ENCODE data around the gene HDAC4.

HDAC4 gene

GRCh38 chr2:239425631-239426030 is 24.8 kb upstream of the HDAC4 start:
- no peak for DNase-seq

DNA sequence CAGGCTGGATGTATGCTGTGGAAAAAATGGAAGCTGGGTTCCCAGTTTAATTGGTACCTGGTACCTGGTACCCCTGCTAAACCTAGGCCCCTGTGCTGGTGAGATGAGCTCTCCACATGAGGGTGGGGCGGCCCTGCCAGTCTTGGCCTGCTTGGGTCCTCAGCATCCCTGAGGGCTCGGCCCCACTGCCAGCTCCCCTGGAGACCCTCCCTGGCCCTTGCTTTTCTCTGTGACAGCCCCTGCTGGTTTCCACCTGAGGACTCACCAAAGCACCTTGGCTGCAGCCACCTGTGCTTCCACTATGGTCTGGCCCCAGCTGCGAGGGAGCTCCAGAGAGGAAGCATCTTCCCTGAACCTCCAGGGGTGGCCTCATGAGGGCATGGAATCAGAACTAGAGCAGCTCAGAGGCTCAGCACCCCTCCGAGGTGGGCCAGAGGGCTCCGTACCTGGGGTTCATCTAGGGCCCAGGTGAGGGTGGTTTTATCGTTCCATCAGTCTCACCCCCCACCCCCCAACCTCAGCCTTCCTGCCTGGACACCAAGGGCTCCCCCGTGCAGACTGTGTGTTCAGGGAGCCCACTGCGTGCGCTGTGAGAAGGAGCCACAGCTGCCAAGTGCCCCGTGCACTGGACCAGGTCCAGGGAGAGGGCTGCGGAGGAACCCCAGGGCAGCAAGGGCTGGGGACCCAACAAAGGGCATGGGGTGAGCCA is 23.7 kb upstream of the HDAC4 start:
- DNase-seq, result no peak

- no peak for DNase-seq
These were observed 22.7 kb upstream of the HDAC4 start for GRCh38 chr2:239423551-239423950.

DNA sequence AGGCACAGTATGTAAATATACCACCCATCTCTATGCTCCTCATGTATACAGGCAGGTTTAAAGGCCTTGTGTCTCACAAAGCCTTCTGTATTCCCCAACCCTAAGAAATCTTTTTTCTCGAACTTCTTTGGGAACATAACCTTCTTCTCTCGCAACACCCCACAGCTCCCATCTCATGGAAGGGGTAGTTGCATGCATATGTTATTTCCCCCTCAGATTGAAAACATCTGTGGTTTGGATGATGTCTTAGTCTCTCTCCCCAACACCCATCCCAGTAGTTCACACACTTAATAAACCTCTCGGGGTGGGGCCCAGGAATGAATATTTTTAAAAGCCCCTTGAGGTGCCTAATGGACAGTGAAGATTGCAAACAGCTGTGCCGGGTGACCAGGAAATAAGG is 21.0 kb upstream of the HDAC4 start:
- DNase-seq, result no peak

DNA sequence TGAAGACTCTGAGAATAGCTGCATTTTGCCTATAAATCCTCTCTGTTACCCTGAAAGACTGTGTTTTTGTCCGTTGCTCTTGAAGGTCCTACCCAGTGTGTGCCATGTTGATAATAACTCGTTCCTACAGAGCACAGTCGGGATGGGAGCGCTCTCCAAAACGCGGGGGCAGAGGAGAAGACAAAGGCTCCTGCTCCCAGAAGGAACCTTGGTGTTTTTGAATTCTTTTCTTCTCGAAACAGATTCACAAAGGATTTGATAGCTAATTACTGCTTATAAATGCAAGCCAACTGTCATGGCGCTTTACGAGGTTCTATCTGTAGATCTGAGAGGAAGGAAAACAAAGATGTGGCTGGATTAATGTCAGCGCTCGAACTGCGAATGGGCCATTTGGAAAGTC is 19.3 kb upstream of the HDAC4 start:
- no peak for DNase-seq

DNA sequence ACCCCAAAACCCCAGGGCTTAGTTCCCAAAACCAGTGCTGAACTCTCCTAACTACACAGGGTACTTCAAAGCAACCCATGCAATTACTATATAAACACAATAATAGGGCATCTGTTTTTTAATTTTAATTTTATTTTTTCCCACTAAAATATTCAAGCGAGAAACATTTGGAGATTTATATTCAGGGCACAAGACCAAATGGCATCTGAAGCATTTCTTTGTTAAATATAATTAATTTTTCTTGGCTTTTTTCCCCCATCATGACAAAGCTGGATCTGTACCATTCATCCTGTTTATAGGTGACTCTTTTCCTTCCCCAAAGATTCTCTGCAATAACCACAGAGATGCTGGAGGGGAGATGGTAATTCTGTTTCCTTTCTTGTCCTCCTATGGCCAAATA is 18.1 kb upstream of the HDAC4 start:
- no peak for DNase-seq

- no peak for DNase-seq
These were observed 12.2 kb upstream of the HDAC4 start for GRCh38 chr2:239412905-239413603.

DNA sequence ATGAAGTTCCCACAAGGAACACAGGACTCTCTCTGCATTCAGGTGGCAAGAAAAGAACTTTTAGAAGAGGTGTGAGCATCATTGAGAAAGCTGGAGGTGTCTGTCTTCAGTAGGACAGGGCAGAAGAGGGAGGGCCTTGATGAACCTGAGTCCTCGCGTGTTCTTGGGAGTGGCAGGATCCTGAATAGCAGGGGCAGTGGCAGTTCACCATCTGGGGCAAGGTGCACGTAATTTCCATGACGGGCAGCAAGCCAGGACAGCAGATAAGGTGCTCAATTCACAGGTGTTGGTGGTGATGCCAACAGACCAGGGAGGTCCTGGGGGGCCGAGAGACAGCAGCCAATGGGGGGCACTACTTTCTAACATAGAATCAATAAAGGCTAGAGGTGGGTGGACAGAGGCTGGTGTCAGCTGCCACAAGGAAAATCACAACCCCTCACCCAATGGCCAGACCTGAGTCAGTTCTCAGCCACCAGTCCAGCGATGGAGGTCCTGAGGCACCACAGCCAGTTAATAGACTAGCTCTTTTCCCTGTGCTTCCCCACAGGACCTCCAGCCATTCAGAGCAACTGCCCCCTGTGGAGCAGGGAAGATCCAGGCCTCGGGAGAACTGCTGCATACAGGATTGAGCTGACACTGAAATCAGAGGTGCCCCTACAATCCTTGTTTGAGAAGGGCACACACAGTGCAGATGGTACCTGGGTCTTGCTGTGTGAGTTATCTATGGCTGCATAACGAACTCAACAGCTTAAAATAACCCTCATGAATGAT is 10.9 kb upstream of the HDAC4 start:
- DNase-seq, result no peak

DNA sequence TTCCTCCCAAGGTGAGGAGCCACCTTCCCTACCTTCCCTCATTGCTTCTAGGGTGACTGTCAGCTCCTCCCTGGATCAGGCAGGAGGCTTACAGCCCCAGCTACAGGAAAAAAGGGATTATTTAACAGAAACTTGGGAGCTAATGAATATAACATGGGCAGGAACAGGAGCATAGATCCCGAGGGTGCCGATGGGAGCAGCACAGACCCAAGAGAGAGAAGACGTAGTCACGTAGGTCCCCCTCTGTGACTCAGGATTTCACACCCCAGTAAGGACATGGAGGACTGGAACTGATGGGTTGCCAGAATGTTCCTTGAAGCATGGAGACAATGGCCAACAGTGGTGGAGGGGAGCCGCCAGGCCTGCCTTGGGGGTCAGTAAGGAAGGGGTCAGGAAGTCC is 10.3 kb upstream of the HDAC4 start:
- DNase-seq, result no peak

GRCh38 chr2:239409976-239410375 is 9.2 kb upstream of the HDAC4 start:
- no peak for DNase-seq

- DNase-seq, result no peak
These were observed 6.3 kb upstream of the HDAC4 start for GRCh38 chr2:239407112-239407511.

- DNase-seq, result no peak
These were observed 5.6 kb upstream of the HDAC4 start for GRCh38 chr2:239406316-239406995.

GRCh38 chr2:239405071-239405470 is 4.3 kb upstream of the HDAC4 start:
- no peak for DNase-seq

- DNase-seq, result no peak
These were observed 1.8 kb upstream of the HDAC4 start for GRCh38 chr2:239402666-239403065.

GRCh38 chr2:239401881-239402233 is 1.0 kb upstream of the HDAC4 start:
- DNase-seq, result no peak

DNA sequence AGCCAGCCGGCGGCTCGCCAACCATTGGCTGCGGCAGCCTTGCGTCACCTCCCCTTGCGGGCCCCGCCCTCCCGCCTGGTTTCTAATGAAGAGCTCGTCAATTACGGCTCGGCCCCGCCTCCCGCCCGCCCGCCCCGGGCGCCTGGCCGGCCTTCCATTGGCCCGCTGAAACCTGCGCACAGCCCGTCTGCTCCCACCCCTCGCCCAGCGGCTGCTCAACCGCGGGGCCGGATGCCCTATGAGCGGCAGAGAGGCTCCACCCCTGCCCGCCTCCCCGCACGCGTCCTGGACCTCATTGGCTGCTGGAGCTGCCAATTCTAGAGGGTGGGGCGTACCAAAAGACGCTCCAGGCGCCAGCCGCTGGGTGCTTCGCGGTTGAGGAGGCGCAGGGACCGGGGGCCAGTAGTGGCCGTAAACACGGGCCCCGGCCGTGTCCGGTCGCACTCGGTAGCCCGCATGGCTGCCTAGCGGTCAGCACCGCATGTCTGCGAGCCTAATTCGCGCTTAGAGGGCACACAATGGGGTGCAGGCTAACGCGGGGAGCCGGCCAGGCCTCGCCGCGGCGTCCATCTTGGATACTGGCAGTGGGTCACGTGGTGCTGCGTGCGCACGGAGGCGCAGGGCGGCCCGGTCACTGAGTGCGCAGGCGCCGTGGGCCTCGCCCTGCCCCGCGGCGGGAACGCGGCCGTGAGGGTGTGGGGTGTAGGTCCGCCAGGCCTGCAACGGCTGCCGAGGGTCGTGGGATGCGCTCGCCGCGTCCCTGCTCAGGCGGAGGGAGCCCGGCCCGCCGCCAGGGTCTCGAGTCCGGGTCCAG is 454 bp upstream of the HDAC4 start:
- peak; percentile 99 for DNase-seq

GRCh38 chr2:239399921-239400595 is 762 bp downstream of the HDAC4 start:
- DNase-seq, result peak; percentile 7

- DNase-seq, result peak; percentile 2
These were observed 1.3 kb downstream of the HDAC4 start for GRCh38 chr2:239399433-239399920.

GRCh38 chr2:239398521-239398921 is 2.3 kb downstream of the HDAC4 start:
- peak; percentile 2 for DNase-seq

DNA sequence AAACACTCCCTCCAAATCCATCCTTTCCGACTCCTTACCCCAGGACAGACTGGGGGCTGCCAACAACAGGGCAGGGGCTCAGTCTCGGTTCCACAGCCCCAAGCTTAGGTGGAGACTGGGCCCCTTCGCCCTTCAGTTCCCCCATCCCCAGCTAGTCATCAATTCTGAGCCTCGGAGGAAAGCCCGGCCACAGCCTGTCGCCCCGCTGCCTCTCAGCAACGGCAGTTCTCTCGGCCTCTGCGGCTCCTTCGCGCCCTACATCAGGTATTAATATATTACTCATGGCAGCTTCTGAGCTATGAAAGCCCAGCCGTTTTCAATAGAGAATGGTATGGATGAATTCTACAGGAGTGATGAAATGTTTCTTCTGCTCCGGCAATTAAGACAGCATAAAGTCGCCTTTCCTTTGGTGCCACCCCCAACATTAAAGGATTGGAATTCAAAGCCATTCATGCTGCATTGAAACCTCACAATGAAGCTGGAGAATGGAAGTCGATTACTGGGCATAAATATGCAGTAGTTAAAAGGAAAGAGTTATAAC is 2.8 kb downstream of the HDAC4 start:
- DNase-seq, result peak; percentile 84

- no peak for DNase-seq
These were observed 3.7 kb downstream of the HDAC4 start for GRCh38 chr2:239396881-239397681.
